LNCaP clone FGC (cell line): ENCODE results near the gene ALG6.
"Not testable (repeated sequence)": the region's sequence is repeated elsewhere in the genome, so short reads cannot be mapped to it uniquely, and the experiment has no call there.

Source experiments
- DNase-seq: peaks from one replicate; pipeline ENCODE4 v3.0.0-alpha.2; 2011; ENCODE audit warnings: low read depth
- H3K4me3 ChIP-seq: 2 replicates; pipeline ENCODE4 v1.5.1; 2011; ENCODE audit warnings: mild to moderate bottlenecking, low read depth, low read length, control low read depth
- TF ChIP-seq, protein P1 (sequence below): IDR thresholded peaks from 2 replicates; pipeline ENCODE4 v1.5.1; 2012; ENCODE audit warnings: mild to moderate bottlenecking; ENCODE audit not compliant: control insufficient read depth, insufficient read depth; ENCODE audit errors: extremely low read depth

The ALG6 gene

DNA sequence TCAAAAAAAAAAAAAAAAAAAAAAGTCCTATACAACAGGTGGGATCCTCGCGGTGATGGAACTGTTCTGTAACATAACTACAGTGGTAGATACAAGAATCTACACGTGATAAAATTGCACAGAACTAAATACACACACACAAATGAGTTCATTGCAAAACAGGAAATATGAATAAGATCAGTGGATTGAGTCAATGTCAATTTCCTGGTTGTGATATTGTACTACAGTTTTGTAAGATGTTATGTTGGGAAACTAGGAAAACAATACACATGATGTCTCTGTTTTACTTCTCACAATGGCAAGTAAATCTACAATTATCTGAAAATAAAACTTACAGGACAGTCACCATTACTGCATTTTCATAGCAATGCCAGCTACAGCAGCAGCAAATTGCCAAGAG is 95.8 kb downstream of the ALG6 start:
- no peak overlapping the region for H3K4me3 ChIP-seq
- DNase-seq: no peak
- TF ChIP-seq, protein P1, sequence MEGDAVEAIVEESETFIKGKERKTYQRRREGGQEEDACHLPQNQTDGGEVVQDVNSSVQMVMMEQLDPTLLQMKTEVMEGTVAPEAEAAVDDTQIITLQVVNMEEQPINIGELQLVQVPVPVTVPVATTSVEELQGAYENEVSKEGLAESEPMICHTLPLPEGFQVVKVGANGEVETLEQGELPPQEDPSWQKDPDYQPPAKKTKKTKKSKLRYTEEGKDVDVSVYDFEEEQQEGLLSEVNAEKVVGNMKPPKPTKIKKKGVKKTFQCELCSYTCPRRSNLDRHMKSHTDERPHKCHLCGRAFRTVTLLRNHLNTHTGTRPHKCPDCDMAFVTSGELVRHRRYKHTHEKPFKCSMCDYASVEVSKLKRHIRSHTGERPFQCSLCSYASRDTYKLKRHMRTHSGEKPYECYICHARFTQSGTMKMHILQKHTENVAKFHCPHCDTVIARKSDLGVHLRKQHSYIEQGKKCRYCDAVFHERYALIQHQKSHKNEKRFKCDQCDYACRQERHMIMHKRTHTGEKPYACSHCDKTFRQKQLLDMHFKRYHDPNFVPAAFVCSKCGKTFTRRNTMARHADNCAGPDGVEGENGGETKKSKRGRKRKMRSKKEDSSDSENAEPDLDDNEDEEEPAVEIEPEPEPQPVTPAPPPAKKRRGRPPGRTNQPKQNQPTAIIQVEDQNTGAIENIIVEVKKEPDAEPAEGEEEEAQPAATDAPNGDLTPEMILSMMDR: no peak

DNA sequence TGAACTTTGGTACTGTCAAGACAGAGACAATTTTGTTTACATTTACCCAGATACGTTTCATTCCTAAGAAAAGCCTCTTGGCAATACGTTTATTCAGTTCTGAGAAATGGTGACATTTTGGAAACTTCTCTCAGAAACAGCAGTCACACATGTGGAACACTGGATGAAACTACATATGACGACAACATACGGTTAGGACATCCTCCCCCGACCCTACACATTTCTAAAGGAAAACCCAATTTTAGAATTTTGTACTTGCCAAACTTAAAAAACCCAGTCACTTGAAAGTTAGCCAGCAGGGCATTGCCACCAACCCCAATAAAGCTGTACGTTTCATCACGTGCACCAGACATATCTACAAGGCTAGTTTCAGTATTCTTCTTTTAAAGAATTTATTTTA is 98.8 kb downstream of the ALG6 start:
- no peak overlapping the region for H3K4me3 ChIP-seq
- DNase-seq: no peak
- TF ChIP-seq, protein P1: no peak

DNA sequence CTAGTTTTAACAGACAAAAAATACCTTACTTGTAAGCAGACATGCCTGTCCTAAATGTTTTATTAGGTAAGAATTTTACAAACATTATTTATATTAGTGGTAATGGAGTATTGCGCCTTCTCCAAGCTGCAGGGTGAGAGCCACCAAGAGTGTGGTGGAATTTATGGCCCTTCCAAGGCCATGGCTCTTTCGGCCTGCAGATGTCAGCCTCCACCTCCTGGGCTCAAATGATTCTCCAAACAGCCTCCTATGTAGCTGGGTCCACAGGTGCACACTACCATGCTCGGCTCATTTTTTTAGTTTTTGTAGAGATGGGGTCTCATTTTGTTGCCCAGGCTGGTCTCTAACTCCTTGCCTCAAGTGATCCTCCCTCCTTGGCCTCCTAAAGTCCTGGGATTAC is 99.3 kb downstream of the ALG6 start:
- TF ChIP-seq, protein P1: peak; percentile 10; the same call in 1 of the 2 replicates
- DNase-seq: no peak

DNA sequence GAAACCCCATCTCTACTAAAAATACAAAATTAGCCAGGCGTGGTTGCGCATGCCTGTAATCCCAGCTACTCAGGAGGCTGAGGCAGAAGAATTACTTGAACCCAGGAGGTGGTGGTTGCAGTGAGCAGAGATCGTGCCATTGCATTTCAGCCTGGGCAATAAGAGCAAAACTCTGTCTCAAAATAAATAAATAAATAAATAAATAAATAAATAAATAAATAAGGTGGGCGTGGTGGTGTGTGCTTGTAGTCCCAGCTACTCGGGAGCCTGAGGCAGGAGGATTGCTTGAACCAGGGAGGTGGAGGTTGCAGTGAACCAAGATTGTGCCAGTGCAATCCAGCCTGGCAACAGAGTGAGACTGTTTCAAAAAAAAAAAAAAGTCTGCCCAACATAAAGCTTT is 101.3 kb downstream of the ALG6 start:
- not testable (repeated sequence) for H3K4me3 ChIP-seq, DNase-seq

More for the DNA sequence above, 99.3 kb downstream of the ALG6 start:
- no peak overlapping the region for H3K4me3 ChIP-seq

DNA sequence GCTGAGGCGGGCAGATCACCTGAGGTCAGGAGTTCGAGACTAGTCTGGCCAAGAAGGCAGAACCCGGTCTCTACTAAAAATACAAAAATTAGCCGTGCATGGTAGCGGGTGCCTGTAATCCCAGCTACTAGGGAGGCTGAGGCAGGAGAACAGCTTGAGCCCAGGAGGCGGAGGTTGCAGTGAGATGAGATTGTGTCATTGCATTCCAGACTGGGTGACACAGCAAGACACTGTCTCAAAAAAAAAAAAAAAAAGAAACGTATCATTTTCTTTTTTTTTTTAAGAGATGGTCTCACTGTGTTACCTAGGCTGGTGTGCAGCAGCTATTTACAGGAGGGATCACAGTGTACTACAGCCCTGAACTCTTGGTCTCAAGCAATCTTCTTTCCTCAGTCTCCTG is 108.3 kb downstream of the ALG6 start:
- H3K4me3 ChIP-seq: no peak overlapping the region
- TF ChIP-seq, protein P1: no peak
- no peak for DNase-seq

DNA sequence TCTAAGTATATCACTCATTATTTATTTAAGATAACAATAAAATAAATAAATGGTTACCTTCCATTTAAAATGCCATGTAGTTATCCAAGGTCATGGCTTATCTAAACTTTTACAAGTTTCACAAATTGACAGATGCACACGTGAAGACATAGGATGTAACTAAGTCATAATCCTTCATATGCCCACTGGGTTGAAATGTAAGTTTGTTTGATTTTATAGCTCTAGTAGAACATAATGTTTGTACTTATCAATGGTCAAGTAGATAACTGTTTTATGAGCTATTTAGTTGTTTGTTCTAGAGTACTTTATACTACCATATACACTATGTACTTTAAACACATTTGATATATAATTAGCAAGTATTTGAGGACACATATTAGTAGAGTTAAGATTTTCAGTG is 112.6 kb downstream of the ALG6 start:
- no peak overlapping the region for H3K4me3 ChIP-seq
- TF ChIP-seq, protein P1: no peak
- peak; percentile 86 for DNase-seq

DNA sequence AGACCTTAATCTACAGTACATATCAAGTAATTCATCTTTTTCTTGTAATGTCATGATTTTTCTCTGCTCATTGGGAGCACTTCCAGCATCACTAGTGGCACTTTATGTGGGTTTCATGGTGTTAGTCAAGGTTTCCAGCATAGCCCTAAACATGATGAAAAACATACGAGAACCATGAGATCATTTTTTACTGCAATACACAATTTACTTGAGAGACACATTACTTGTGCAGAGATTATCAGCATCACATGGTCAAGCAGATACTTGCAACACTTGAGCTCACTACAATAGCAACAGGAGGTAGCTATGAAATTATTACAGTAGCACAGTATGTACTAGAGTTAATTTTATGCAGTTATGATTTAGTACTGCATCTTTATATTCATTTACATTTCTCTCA is 119.2 kb downstream of the ALG6 start:
- TF ChIP-seq, protein P1: no peak
- DNase-seq: no peak
- no peak overlapping the region for H3K4me3 ChIP-seq
